Germinal center (tissue), 1 donor: ENCODE data around the gene CACNA1S.
A peak's percentile ranks its signal among the peaks of the same experiment; 100 is the strongest.

Experiments used
- DNase-seq: peaks from one replicate; pipeline ENCODE4 v3.0.0; 2012; ENCODE audit warnings: mixed read lengths, low spot score

CACNA1S gene

DNA sequence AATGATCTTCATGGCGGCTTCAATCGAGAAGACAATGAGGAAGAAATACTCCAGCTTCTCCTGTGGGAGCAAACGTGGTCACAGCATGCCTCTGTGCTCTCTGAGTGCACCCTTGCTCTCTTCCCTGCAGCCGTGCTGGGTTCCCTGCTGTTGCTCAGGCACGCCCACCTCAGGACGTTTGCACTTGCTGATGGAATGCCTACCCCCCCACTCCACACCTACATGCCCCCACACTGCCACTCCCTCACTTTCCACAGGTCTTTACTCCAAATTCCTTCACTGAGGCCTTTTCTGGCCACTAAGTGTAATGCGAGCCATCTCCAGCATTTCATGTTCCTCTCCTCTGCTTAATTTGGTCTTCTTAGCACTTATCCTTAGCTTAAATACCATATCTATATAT is 18.3 kb downstream of the CACNA1S start:
- no peak for DNase-seq

DNA sequence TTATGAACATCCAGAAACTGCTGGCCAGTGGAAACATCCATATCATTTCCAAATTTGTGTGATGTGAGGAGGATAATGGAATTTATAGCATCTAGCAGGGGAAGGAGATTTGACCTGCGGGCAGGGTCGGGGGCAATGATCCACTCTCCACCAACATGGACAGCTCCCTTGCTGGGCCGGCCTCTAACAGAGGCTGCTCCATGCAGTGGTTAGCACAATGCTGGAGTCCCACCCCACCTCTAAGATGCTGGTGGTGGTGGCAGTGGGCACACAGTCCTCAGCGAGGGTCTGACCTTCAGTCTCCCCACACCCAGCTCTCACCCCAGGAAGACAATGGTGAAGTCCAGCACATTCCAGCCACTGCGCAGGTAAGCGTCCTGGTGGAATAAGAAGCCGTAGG is 18.7 kb downstream of the CACNA1S start:
- no peak for DNase-seq

DNA sequence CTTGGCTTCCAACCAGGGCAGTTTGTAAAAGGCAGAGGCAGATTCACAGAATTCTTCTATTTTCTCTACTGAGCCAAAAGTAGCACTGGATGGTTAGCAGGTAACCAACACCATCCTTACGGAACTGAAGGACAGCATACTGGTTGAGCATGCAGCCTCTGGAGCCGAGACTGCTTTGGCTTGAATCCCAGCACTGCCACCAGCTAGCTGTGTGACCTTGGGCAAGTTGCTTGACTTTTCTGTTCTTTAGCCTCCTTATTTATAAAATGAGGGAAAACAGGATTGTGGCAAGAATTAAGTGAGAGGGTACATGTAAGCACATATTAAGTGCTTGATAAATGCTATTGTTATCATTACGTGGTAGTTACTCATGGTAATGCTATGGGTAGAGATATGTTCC is 19.5 kb downstream of the CACNA1S start:
- DNase-seq: no peak

DNA sequence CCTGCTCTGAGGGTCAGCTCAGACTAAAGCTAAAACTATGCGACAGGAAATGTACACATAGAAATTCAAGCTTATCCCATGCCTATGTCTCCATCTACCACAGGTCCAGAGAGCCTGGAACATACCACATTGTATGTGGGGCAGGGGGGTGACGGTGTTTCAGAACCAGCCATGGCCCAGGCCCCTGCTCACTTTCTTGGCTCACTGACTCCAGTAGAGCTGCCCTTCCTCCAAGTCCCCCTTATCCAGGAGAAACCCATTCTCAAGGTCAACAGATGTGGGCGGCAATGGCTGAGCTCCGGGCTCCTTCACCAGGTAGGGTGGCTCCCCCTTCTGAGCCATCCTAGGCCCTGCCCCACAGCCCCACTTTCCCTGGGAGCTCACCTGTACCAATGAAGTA is 21.0 kb downstream of the CACNA1S start:
- DNase-seq: no peak

DNA sequence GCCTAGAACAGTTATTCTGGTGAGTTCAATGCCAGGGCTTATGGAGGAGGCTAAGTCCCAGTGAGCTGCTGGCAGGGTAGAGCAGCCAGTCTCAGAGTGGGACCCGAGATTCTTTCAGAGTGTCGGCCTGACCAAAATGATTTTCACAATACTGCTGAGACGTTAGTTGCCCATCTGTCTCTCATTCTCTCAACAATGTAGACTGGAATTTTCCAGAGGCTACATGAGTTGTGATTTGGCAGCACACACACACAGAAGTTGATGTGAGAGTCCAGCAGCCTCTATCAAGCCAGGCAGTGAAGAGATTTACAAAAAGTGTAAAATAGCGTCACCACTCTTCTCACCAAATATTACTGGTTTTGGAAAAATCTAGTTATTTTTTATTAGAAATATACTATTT is 21.7 kb downstream of the CACNA1S start:
- DNase-seq: no peak

DNA sequence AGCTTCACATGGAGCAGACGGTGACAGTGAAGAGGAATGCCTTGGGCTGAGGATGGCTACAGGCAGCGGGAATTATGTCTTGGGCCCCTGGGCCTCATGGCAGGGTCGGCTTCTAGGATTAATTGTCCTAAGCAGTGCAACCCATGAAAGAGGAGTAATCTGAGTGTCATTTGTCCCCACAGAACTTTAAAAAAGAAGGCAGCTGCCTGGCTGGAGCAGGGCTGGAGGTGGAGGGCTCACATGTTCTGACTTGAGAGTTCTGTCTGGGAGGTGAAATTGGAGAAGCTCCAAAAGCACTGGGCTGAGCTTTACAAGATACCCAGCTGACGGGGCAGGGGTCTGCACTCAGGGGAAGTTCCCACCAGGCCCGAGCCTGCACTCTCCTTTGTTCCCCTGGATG is 22.6 kb downstream of the CACNA1S start:
- DNase-seq: no peak

DNA sequence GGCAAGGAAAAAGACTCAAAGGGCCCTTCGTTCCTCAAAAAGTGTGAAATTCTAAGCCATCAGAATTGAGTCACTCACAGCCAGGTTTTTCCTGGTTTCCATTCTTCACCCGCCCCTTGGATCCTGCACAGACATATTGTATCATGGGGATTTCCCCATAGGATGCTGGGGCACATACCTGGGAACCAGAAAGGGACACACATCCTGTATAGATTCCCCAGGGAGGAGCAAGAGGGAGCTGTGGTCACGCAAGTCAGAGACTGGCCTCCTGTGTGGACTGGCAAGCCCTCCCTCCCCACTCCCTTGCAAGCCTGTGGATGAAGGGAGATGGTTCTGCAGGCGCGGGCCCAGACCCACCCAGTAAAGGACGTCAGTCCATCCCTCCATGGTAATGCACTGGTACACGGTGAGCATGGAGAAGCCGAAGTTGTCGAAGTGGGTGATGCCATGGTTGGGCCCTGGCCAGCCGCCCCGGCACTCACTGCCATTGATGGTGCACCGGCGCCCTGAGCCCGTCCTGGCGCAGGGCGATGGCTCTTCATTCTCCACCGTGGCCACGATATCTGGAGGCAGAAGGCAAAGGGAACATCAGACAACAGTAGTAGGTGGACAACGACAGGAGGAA is 23.2 kb downstream of the CACNA1S start:
- DNase-seq: no peak

DNA sequence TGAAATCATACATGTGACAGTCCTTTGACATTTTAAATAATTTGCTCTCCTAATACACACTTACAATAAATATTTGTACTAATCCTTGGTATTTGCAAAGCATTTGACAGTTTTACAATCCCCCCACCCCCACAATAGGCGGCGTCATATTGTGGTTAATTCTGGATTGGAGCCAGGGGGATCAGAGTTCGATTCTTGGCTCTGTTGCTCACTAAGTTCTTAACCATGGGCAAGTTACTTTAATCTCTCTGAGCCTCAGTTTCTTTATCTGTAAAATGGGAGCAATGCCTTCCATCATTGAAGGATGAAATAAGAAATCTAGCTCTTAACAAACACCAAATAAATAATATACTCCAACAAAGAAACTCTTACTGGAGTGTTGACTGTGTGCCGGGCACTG is 23.8 kb downstream of the CACNA1S start:
- no peak for DNase-seq

DNA sequence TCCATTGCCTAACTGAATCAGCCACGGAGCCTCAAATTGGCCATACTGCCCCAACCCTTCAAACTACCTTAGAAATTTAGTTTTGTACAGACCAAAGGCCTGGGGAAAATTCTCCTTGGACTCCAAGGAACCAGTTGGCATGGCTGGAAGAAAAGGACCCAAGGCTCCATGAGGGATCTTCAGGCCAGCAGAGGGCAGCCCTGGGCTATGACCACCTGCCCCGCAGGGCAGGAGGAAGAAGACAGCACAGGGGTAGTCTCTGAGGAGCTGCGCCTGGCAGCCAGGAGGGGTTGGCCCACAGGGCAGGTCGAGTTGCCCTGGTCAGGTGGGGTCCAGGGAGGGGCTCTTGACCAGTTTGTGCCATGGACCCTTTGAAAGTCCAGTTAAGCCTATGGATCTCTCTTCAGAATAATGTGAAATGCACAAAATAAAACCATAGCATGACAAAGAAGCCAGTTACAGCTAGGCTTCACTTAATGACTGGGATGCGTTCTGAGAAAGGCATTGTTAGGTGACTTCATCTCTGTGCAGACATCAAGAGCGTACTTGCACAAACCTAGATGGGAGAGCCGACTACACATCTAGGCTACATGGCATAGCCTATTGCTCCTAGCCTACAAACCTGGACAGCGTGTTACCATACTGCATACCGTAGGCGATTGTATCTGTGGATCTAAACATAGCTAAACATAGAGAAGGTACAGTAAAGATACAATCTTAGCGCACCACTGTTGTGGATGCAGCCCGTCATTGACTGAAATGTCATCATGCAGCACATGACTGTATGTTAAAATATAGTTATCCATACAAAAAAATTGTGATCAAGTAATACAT is 26.1 kb downstream of the CACNA1S start:
- DNase-seq: peak; percentile 37

DNA sequence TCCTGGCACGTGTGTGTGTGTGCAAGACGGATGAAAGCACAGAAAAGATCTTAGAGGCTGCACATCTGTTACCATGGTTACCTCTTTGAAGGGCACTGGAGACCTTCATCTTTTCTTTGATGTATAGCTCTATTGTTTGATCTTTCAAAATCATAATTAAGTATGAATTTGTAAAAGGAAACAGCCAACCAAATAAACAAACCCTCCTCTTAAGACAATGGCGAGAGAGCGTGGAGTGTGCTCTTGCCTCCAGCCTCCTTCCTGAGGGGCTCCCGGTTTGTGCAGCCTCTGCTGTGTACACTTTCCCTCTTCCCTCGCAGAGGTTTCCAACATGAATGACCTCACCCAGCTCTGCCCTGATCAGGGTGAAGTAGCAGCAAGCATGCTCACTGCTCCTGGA is 27.9 kb downstream of the CACNA1S start:
- DNase-seq: no peak

DNA sequence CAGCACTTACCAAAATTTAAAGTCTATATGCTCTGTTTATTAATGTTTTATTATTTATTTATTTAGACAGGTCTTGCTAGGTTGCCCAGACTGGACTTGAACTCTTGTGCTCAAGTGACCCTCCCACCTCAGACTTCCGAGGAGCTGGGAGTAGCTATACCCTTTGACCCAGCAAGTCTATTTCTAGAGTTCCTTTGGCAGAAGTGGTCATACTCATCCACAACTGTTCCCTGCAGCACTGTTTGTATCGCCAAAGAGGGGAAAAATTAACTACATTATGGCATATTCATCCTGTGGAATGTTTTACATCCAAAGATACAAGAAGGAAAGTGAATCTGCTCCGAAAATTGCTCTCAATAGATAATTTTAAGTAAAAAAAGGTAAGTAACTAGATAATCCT is 28.5 kb downstream of the CACNA1S start:
- no peak for DNase-seq

DNA sequence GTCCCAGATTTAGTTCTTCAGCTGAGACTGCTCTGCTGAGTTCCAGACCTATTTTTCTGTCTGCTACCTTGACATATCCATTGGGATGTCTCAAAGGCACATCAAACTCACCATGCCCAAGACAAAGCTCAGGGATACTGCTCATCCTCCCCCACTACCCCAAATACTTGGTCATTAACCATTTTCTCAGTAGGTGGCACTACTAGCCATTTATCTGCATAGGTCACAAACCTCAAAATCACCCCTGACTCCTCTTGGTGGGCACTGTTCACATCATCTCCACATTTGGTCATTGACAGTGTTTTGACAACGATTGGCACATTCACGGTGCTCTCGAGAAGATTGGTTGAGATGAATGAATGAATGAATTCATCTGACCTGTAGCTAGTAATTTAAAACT is 32.1 kb downstream of the CACNA1S start:
- no peak for DNase-seq

DNA sequence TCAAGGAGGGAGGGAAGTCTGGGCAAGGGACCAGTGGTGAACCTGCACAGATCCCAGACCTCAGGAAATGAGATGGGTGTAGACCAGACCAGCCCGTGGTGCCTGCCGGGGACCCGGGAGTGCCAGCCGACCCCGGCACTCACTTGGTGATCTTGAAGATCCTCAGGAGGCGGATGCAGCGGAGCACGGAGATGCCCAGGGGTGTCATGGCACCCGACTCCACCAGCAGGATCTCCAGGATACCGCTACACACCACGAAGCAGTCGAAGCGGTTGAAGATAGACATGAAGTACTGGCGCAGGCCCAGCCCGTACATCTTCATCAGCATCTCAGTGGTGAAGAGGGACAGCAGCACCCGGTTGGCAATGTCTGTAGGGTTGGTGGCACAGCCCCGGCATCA is 34.5 kb downstream of the CACNA1S start:
- no peak for DNase-seq

DNA sequence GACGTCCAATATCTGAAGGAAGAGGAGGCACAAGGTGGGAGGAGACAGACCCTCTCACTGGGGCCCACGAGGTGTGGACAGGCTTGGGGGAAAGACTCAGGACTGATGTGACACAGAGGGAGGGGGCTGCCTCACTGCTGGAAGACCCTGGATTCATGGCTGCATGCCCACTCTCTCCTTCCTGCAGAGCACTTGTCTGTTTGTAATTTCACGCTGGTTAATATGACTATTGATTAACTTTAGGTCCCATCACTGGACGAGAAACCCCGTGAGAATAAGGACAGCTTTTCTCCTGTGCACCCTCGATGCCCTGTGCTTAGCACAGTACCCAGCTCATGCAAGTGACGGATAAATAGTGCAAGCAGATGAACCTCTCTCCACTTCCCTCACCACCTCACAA is 35.1 kb downstream of the CACNA1S start:
- no peak for DNase-seq

DNA sequence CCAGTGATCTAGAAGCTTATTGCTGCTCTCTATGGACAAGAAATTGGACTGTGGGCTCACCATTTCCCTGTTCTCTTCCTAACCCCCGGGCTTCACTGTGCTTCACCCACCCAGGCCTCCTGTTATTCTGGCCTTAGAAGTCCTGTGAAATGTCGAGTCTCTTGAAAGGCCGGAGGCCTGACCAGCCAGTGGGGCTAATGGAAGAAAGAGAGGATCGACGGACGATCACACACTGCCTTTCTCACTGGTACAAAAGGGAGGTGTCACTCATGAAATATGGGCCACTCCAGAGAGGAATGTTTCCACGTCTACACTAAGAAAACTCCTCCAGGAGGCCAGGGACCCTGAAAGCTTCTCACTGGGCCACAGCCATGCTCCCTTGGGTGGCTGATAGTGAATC is 36.1 kb downstream of the CACNA1S start:
- no peak for DNase-seq

DNA sequence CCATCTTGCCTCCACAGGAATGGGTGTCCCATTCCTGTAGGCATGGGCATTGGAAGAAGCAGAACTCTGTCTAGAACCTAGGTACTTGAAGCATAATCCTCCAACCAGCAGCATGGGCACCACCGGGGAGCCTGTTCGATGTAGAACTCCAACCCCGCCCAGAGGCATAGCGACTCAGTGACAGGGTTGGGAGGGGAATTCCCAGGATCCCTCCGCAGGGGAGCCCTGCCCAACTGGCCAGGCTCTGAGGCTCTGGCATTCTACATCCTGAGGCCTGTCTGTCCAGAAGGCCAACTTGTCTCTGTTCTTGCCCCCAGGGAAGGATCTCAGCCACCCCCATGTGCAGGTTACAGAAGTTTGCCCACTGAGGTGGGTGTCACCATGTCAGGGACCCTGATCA is 38.2 kb downstream of the CACNA1S start:
- no peak for DNase-seq

DNA sequence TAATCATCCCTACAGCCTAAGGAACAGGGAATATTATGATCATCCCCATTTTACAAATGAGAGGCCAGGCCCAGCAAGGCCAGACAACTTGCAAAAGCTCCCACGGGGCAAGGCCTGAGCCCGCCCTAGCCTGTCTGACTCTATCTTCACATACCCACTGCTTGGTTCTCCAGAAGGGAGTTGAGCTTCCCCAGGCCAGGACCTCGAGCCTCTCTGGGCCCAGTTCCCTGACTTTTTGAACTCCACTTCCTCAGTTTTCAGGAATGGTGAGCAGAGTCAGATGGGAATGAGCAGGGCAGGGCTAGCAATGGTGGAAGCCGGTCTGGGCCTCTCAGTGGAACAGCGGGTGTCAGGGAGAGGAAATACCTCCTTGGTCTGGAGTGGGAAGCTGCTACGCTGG is 39.3 kb downstream of the CACNA1S start:
- no peak for DNase-seq

DNA sequence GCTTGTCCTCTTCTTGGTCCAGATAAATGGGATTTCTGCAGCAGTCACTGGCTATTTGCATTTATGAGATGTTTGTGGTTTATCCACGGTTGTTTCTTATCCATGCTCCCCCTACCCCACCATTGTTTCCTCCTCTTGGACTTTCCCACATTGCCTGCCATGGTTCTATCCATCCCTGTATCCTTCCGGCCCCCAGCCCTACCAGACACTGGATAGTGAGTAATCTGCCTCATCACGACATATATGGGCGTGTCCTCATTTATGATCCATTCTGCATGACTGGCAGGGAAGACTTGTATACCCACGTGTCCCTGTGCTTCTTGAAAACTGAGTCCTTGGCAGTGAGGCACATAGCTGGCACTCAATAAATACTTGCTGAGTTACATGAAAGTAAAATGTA is 40.1 kb downstream of the CACNA1S start:
- no peak for DNase-seq

DNA sequence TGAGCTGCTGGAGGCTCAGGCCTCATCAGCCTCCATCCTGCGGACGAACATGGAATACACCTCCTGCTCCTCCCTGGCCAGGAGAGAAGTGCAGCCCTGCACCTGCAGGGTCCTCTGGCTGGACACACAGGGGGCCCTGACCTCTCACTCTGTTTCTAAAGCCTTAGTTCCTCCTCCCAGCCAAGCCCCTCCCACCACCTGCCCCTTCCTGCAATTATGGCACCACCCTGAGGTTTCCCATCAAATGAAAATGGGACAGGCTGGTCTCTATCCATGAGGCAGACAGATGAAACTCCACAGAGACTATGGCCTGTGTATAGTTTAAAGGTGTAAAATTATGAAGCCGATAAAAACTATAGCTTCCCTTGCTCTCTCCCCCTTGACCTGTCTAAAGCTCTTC is 42.6 kb downstream of the CACNA1S start:
- DNase-seq: no peak

DNA sequence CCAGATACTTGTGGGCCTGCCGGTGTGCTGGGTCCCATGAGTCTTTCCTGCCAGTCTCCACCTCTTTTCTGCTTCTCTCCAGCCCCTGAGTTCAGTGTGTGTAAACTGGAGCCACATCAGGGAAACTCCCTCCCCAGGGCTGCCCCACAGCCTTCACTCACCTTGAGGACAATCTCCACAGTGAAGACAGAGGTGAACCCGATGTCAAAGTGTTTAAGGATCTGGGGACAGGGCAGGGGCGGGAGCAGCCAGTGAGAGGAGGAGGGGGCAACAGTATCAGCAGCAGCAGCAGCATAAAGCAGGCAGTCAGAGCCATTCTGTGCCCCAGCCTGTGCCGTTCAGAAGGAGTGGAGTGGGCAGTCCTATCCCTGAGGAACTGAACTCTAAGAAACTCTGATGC is 43.2 kb downstream of the CACNA1S start:
- no peak for DNase-seq

DNA sequence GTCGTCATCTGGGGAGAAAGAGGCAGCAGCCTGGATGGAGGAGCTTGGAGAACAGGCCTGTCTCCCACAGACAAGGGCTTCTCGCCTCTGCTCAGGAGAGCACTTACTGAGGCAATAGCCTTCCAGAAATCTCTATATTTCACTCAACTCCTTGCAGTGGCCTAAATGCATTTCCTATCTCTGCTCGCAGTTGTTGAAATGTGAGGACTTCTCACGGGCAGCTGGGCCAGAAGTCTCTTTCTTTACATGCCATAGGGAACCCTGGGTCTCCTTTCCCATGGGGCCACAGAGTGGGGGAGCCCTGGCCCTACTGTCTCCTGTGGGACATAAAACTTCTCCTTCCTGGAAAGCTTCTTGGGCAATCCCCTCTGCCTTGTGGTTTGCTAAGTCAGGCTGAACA is 45.2 kb downstream of the CACNA1S start:
- DNase-seq: no peak

DNA sequence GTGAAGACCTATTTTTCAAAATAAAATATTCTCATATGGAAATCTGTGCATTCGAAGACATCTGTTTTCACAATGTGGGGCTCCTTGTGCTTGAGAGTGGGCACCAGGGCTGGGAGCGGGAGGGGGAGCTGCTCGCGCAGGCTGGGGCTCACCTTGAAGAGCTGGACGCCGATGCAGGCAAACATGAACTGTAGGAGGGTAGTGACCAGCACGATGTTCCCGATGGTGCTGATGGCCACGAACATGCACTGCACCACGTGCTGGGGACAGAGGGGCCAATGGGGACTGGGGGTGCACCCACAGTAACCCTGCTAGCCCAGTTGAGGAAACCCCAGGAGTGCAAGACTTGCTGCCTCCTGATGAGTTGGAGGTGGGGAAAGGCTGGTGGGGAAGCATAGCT is 46.5 kb downstream of the CACNA1S start:
- DNase-seq: no peak

DNA sequence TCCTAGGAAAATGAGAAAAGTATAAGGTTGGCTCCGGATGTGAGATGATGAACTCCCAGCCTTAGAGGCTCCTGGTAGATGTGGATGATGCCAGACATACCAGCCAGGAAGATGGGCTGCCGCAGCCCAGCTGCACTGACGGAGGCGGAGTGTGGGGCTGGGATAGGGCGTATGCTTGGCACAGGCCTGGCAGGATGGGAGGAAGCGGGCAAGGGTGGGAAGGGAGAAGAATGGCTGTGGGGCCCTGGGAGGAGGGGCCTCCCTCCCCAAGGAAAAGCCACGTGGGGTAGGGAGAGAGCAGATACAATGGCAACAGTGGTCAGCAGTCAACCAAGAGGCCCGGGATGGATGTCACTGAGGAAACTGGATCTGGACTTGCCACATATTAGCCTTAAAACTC is 47.4 kb downstream of the CACNA1S start:
- DNase-seq: no peak

DNA sequence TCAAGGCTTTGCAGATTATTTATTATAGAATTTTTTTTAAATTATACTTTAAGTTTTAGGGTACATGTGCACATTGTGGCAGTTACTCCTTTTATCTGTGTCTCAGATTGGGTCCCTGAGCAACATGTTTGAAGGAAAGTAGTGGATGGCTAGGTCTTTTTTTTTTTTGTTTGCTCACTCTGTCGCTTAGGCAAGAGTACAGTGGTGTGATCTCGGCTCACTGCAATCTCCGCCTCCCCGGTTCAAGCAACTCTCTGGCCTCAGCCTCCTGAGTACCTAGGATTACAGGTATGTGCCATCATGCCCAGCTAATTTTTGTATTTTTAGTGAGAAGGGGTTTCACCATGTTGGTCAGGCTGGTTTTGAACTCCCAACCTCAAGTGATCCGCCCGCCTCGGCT is 49.1 kb downstream of the CACNA1S start:
- DNase-seq: no peak
